ENCODE measurements around the gene PPP6R1.
"Not testable (repeated sequence)": the region's sequence is repeated elsewhere in the genome, so short reads cannot be mapped to it uniquely, and the experiment has no call there.

Gene PPP6R1

GRCh38 chr19:55223291-55224037, 35.4 kb downstream of the PPP6R1 start:
- DNase-seq: no peak

- DNase-seq: no peak
Observed at GRCh38 chr19:55220525-55220924, 38.3 kb downstream of the PPP6R1 start.

- peak; percentile 99 for DNase-seq
Observed at GRCh38 chr19:55216461-55217198, 42.2 kb downstream of the PPP6R1 start.

- no peak for DNase-seq
Observed at GRCh38 chr19:55213547-55213946, 45.3 kb downstream of the PPP6R1 start.

- DNase-seq: no peak
Observed at GRCh38 chr19:55212447-55212846, 46.4 kb downstream of the PPP6R1 start.

GRCh38 chr19:55209693-55210472, 48.9 kb downstream of the PPP6R1 start:
- peak; percentile 96 for DNase-seq

- DNase-seq: no peak
Observed at GRCh38 chr19:55208880-55209692, 49.7 kb downstream of the PPP6R1 start, which contains the start of gene PTPRH. TSS of gene PTPRH (minus strand) at chr19:55209501. CDS start at chr19:55209433, 68 bp downstream.

- DNase-seq: peak; percentile 95
Observed at GRCh38 chr19:55206664-55207500, 51.9 kb downstream of the PPP6R1 start.

GRCh38 chr19:55202199-55202598, 56.6 kb downstream of the PPP6R1 start:
- not testable (repeated sequence) for DNase-seq

- DNase-seq: no peak
Observed at GRCh38 chr19:55199620-55200204, 59.1 kb downstream of the PPP6R1 start.

- DNase-seq: no peak
Observed at GRCh38 chr19:55198651-55199050, 60.2 kb downstream of the PPP6R1 start.

- peak; percentile 23 for DNase-seq
Observed at GRCh38 chr19:55197528-55197927, 61.3 kb downstream of the PPP6R1 start.

GRCh38 chr19:55196803-55197202, 62.0 kb downstream of the PPP6R1 start:
- peak; percentile 12 for DNase-seq

GRCh38 chr19:55193481-55193880, 65.3 kb downstream of the PPP6R1 start:
- DNase-seq: no peak

- peak; percentile 97 for DNase-seq
Observed at GRCh38 chr19:55189403-55189835, 69.4 kb downstream of the PPP6R1 start.

GRCh38 chr19:55188625-55189024, 70.2 kb downstream of the PPP6R1 start:
- no peak for DNase-seq

GRCh38 chr19:55186080-55186479, 72.7 kb downstream of the PPP6R1 start:
- no peak for DNase-seq

GRCh38 chr19:55181740-55182139, 77.1 kb downstream of the PPP6R1 start:
- no peak for DNase-seq

Data from EL (cell line).